ENCODE measurements around the gene NOS1. TPM values are rescaled to one million over a fixed set of nuclear protein-coding genes. Genes with fewer than 3 reads are reported as not detected.
"Not testable (repeated sequence)": the region's sequence is repeated elsewhere in the genome, so short reads cannot be mapped to it uniquely, and the experiment has no call there.

Gene NOS1
- total RNA-seq, 1 donor from 2014 or later = 0.05 TPM

DNA sequence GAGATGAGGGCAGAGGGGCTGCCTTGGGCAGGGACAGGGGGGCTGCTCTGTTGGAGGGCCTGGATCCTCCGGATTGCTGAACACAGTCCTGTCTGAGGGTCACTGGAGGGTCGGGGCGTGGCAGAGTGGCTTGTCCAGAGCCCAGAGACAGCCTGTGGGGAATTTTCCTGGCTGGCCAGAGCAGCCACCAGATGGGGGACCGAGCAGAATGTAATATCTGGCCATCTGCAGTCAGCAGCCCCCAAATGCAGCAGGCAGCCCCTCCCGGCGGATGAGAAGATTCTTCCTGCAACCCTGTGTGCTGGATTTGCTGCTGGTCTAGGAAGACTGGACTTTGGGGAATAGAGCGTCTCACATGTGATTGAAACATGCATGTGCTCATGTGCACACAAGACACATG, 23.3 kb upstream of the NOS1 start:
- no peak overlapping the region for H3K4me3 Mint-ChIP-seq (ENCODE audit: unreplicated experiment)
- H3K4me1 Mint-ChIP-seq (ENCODE audit: unreplicated experiment) = peaks cover 6% of the 10 kb centered on the region
- peaks cover 1% of the 10 kb centered on the region for H3K27me3 Mint-ChIP-seq (ENCODE audit: unreplicated experiment)
- TF ChIP-seq, protein P1, sequence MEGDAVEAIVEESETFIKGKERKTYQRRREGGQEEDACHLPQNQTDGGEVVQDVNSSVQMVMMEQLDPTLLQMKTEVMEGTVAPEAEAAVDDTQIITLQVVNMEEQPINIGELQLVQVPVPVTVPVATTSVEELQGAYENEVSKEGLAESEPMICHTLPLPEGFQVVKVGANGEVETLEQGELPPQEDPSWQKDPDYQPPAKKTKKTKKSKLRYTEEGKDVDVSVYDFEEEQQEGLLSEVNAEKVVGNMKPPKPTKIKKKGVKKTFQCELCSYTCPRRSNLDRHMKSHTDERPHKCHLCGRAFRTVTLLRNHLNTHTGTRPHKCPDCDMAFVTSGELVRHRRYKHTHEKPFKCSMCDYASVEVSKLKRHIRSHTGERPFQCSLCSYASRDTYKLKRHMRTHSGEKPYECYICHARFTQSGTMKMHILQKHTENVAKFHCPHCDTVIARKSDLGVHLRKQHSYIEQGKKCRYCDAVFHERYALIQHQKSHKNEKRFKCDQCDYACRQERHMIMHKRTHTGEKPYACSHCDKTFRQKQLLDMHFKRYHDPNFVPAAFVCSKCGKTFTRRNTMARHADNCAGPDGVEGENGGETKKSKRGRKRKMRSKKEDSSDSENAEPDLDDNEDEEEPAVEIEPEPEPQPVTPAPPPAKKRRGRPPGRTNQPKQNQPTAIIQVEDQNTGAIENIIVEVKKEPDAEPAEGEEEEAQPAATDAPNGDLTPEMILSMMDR (IDR thresholded peaks at IDR 0.05; ENCODE audit: unreplicated experiment) = no peak
- H3K36me3 Mint-ChIP-seq (ENCODE audit: low read depth, unreplicated experiment) = no peaks in the 10 kb centered on the region
- no peaks in the 10 kb centered on the region for H3K9me3 Mint-ChIP-seq (ENCODE audit: unreplicated experiment)
- no peak for DNase-seq (ENCODE audit: low spot score)
- H3K27ac Mint-ChIP-seq (ENCODE audit: unreplicated experiment) = no peak overlapping the region

DNA sequence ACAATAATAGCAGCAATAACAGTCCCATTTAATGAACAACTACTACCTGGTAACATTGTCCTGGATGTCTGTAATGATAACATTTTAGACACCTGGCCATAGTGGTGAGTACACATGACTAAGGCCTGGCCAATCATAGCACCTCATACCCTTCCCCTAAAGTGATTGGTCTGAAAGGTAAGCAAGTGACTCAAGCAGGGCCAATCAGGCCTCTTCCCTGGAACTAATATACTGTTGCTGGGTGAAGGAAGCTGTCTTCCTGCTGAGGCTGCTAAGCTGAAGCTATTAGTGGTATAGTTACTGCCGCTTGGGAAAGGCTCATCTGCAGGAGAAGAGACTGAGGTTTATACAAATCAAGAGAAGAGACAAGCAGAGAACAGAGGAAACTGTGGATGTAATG, 18.7 kb upstream of the NOS1 start:
- peaks cover 7% of the 10 kb centered on the region for H3K36me3 Mint-ChIP-seq (ENCODE audit: low read depth, unreplicated experiment)
- no peaks in the 10 kb centered on the region for H3K9me3 Mint-ChIP-seq (ENCODE audit: unreplicated experiment)
- peaks cover 6% of the 10 kb centered on the region for H3K4me1 Mint-ChIP-seq (ENCODE audit: unreplicated experiment)
- H3K4me3 Mint-ChIP-seq (ENCODE audit: unreplicated experiment) = no peak overlapping the region
- no peak overlapping the region for H3K27ac Mint-ChIP-seq (ENCODE audit: unreplicated experiment)
- H3K27me3 Mint-ChIP-seq (ENCODE audit: unreplicated experiment) = peaks cover 3% of the 10 kb centered on the region
- TF ChIP-seq, protein P1 (IDR thresholded peaks at IDR 0.05; ENCODE audit: unreplicated experiment) = no peak
- no peak for DNase-seq (ENCODE audit: low spot score)

DNA sequence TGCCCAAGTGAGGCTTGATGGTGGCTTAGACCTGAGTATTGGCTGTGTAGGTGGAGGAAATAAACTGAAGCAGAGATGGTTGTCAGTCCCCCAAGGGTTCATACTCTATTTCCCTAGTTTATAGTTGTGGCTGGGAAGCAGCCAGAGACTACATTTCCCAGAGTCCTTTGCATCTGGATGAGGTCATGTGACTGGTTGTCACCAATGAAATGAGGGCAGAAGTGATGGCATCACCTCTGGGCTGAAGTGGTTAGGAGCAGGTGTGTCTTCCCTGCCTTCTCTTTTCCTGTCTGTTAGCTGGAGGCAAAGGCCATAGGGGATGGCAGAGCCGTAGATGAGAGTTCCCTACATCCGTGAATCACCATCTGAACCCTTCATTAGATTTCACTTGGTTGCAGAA, 16.3 kb upstream of the NOS1 start:
- peaks cover 4% of the 10 kb centered on the region for H3K27me3 Mint-ChIP-seq (ENCODE audit: unreplicated experiment)
- H3K4me3 Mint-ChIP-seq (ENCODE audit: unreplicated experiment) = no peak overlapping the region
- no peaks in the 10 kb centered on the region for H3K4me1 Mint-ChIP-seq (ENCODE audit: unreplicated experiment)
- no peak overlapping the region for H3K27ac Mint-ChIP-seq (ENCODE audit: unreplicated experiment)
- no peak for DNase-seq (ENCODE audit: low spot score)
- H3K9me3 Mint-ChIP-seq (ENCODE audit: unreplicated experiment) = no peaks in the 10 kb centered on the region
- TF ChIP-seq, protein P1 (IDR thresholded peaks at IDR 0.05; ENCODE audit: unreplicated experiment) = no peak
- H3K36me3 Mint-ChIP-seq (ENCODE audit: low read depth, unreplicated experiment) = peaks cover 7% of the 10 kb centered on the region

DNA sequence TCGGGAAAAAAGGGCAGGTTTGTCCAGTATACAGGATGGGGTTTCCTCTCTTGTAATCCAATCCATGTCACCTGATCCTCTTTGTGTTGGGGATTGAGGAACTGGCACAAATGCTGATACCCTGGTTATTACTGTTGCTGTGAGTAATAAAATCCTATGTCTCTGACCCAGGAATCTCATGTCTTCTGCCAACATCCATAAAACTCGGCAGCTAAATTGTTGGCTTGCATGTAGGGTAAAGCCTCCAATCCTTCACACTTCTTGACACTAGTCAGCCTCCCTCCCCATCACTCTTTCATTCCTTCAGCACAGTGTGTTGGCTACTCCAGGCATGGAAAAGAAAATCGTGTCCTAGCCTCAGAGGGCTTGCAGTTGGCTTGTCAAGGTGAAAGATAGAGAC, 9.2 kb upstream of the NOS1 start:
- no peak for DNase-seq (ENCODE audit: low spot score)
- TF ChIP-seq, protein P1 (IDR thresholded peaks at IDR 0.05; ENCODE audit: unreplicated experiment) = no peak
- peaks cover 6% of the 10 kb centered on the region for H3K4me1 Mint-ChIP-seq (ENCODE audit: unreplicated experiment)
- H3K4me3 Mint-ChIP-seq (ENCODE audit: unreplicated experiment) = no peak overlapping the region
- no peak overlapping the region for H3K27ac Mint-ChIP-seq (ENCODE audit: unreplicated experiment)
- peaks cover 5% of the 10 kb centered on the region for H3K27me3 Mint-ChIP-seq (ENCODE audit: unreplicated experiment)
- H3K36me3 Mint-ChIP-seq (ENCODE audit: low read depth, unreplicated experiment) = no peaks in the 10 kb centered on the region
- no peaks in the 10 kb centered on the region for H3K9me3 Mint-ChIP-seq (ENCODE audit: unreplicated experiment)

DNA sequence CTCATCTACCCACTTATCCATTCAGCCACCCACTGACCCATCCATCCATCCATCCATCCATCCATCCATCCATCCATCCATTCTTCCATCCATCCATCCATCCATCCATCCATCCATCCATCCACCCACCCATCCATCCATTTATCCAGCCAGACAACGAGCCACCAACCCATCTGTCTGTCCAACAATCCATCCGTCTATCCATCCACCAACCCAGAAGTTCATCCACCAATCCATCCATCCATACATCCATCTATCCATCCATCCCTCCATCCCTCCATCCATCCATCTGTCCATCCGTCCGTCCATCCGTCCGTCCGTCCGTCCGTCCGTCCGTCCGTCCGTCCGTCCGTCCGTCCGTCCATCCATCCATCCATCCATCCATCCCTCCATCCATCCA, 8.6 kb upstream of the NOS1 start:
- not testable (repeated sequence) for H3K36me3 Mint-ChIP-seq (ENCODE audit: low read depth, unreplicated experiment); H3K27ac Mint-ChIP-seq (ENCODE audit: unreplicated experiment); H3K9me3 Mint-ChIP-seq (ENCODE audit: unreplicated experiment); DNase-seq (ENCODE audit: low spot score); H3K27me3 Mint-ChIP-seq (ENCODE audit: unreplicated experiment); H3K4me1 Mint-ChIP-seq (ENCODE audit: unreplicated experiment); H3K4me3 Mint-ChIP-seq (ENCODE audit: unreplicated experiment)
